Epithelial cell of esophagus (primary cell): ENCODE results near the gene ALKBH6.

ENCODE experiments used
- DNase-seq: peaks from one replicate; pipeline ENCODE4 v3.0.0; 2010; ENCODE audit warnings: low read depth
- H3K4me3 ChIP-seq: 2 replicates; pipeline ENCODE4 v1.5.1; 2011; ENCODE audit warnings: mild to moderate bottlenecking, low read length, control low read depth
- TF ChIP-seq, protein P1 (sequence below): IDR thresholded peaks from 2 replicates; pipeline ENCODE4 v1.5.1; 2011; ENCODE audit warnings: low read depth, mild to moderate bottlenecking, low read length, control low read depth, inconsistent platforms; ENCODE audit not compliant: insufficient read depth; ENCODE audit errors: missing control alignments

Gene ALKBH6

DNA sequence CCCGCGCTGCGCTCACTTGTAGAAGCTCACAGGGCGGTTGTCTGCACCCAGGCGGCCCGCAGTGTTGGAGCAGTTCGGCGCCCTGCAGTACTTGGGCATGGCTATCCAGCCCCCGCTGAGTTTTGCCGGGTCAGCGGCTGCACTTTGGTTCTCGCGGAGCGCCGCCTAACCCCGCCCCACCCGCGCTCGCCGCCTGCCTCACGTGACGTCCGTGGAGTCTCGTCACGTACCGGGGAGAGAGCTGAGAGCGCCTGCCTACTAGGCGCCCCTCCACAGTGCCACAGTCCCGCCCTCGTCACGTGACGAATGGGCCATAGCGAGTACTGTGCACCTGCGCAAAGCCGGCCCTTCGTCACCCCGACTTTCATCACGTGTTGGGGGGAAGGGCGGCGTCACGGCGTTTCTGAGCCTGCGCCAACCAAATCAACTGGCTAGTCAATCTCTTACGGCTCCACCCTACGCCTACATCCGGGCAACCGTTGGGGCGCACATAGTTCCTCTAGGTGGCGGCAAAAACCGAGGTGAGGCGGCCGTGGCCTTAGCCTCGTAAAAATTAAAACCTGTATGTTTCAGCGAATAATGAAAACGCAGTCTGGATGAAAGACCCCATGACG is 40.2 kb upstream of the ALKBH6 start, which contains the start of gene THAP8:
TSS of gene THAP8 (minus strand) at position 167 of the 614 bp plus-strand sequence. CDS start at position 99, 68 bp downstream.
- TF ChIP-seq, protein P1, sequence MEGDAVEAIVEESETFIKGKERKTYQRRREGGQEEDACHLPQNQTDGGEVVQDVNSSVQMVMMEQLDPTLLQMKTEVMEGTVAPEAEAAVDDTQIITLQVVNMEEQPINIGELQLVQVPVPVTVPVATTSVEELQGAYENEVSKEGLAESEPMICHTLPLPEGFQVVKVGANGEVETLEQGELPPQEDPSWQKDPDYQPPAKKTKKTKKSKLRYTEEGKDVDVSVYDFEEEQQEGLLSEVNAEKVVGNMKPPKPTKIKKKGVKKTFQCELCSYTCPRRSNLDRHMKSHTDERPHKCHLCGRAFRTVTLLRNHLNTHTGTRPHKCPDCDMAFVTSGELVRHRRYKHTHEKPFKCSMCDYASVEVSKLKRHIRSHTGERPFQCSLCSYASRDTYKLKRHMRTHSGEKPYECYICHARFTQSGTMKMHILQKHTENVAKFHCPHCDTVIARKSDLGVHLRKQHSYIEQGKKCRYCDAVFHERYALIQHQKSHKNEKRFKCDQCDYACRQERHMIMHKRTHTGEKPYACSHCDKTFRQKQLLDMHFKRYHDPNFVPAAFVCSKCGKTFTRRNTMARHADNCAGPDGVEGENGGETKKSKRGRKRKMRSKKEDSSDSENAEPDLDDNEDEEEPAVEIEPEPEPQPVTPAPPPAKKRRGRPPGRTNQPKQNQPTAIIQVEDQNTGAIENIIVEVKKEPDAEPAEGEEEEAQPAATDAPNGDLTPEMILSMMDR, result peak; percentile 38
- DNase-seq, result peak; percentile 100
- peak within 1 kb of the TSS; percentile 60 for H3K4me3 ChIP-seq

DNA sequence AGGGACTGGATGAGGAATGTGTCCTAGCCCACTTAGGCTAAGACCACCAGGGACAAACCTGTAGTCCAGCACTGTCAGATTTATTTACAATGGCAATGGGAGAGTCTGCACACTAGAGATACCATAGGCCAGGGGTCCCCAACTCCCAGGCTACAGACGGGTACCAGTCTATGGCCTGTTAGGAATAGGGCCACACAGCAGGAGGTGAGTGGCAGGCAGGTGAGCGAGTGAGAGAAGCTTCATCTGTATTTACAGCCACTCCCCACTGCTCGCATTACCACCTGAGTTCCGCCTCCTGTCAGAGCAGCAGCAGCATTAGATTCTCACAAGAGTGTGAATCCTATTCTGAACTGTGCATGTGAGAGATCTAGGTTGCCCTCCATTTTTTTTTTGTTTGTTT is 37.6 kb upstream of the ALKBH6 start:
- H3K4me3 ChIP-seq, result no peak overlapping the region
- no peak for DNase-seq
- TF ChIP-seq, protein P1, result no peak

DNA sequence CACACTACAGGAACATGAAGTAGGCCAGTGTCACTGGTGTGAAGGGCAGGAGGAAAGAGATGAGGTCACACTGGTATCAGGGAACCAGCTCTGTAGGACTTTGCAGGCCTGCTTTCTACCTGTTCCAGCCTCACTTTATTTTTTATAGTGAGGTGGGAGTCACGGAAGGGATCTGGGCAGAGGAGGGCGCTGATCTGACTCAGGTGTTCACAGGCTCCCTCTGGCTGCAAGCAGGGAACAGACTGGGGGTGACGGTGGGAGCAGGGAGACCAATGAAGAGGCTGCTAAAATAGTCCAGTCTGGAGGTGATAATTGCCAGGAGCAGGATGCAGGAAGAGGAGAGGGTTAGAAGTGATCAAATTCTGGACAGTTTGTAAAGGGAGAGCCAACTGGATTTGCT is 37.2 kb upstream of the ALKBH6 start:
- TF ChIP-seq, protein P1, result peak; percentile 40
- no peak overlapping the region for H3K4me3 ChIP-seq
- DNase-seq, result peak; percentile 43

DNA sequence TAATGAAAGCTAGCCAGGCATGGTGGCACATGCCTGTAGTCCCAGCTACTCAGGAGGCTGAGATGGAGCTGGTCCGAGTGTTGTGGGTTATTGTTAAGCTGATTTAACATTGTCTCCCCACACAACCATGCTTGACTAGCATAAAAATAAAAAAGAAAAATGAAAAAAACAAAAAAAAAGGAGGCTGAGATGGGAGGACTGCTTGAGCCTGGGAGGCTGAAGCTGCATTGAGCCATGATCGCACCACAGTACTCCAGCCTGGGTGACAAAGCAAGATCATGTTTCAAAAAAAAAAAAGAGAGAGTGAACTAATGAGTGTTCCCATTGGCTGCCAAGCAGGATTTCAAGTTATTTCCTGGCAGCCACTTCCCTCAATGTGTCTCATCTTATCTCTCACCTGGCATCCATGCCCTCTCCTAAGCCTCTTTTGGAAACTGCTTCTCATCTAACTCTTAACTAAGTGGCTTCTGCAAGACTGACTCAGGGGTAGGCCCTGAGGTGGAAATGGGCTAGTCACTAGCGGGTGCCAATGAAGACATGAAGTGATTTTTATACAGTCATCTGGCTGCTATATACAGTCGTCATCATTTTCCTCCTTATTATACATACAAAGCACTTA is 35.2 kb upstream of the ALKBH6 start:
- TF ChIP-seq, protein P1, result no peak
- H3K4me3 ChIP-seq, result no peak overlapping the region
- peak; percentile 45 for DNase-seq

DNA sequence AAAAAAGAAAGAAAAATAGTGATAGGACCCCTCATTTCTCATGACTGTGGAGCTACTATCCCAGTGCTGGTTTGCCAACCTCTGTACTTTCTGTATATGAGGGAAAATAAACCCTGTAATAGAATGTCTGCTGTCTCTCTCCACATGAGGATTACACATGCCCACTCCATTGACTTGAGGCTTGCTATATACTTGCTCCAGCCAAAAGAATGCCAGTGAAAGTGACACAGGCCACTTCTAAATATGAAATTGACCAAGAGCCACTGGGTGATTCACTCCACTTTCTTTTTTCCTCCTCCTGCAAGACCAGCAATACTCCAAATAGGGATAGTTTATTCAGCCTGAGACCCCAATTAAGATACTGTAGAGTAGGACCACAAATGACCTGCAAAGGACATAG is 33.8 kb upstream of the ALKBH6 start:
- TF ChIP-seq, protein P1, result no peak
- no peak overlapping the region for H3K4me3 ChIP-seq
- no peak for DNase-seq

DNA sequence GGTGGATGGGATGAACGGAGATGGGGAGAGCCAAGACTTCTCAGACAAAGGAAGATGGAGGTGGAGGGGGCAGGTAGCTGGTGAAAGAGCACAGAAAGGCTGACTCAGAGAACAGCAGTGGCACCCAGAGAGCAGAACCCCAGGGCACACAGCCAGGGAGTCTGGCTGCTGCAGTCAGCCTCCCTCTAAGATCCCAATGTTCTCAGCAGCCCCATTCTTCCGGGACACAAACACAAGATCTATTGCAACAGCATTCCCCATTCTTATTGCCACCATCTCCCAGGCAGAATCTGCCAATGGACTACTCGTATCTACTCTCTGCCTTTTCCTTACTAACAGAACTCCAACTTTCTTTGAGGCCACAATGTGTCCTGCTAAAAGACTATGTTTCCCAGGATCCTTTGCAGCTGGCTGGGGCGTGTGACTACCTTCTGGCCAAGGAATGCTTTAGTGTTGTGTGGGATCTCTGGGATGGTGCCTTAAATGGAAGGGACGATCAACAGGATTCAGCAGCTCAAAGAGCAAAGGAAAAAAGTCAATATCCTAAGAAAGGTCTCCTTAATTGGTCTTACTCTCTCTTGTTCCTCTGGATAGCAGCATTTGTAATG is 32.5 kb upstream of the ALKBH6 start:
- TF ChIP-seq, protein P1, result no peak
- no peak overlapping the region for H3K4me3 ChIP-seq
- DNase-seq, result no peak
